AG10803 (cell line): ENCODE data around the gene CSDE1.
"Not testable (repeated sequence)": the region's sequence is repeated elsewhere in the genome, so short reads cannot be mapped to it uniquely, and the experiment has no call there.

ENCODE experiments used
- DNase-seq: peaks from one replicate; pipeline ENCODE4 v3.0.0; 2010; ENCODE audit warnings: low read depth
- H3K4me3 ChIP-seq: 2 replicates; pipeline ENCODE4 v1.5.1; 2011; ENCODE audit warnings: mild to moderate bottlenecking, low read length, control low read depth
- CTCF ChIP-seq: conservative IDR thresholded peaks from 2 replicates; pipeline ENCODE4 v1.5.1; 2011; ENCODE audit warnings: mild to moderate bottlenecking, low read length, control low read depth, inconsistent platforms

CSDE1 gene

GRCh38 chr1:114756009-114756892 is 1.5 kb downstream of the CSDE1 start:
- DNase-seq, result no peak
- TF ChIP-seq CTCF, result no peak
- peak overlapping the region; percentile 100 for H3K4me3 ChIP-seq

GRCh38 chr1:114755006-114755931 is 2.5 kb downstream of the CSDE1 start:
- DNase-seq, result peak; percentile 31
- no peak for TF ChIP-seq CTCF
- H3K4me3 ChIP-seq, result peak overlapping the region; percentile 100

- DNase-seq, H3K4me3 ChIP-seq: not testable (repeated sequence)
Measured at GRCh38 chr1:114753702-114754101, 4.1 kb downstream of the CSDE1 start.

- no peak overlapping the region for H3K4me3 ChIP-seq
- DNase-seq, result no peak
- no peak for TF ChIP-seq CTCF
Measured at GRCh38 chr1:114753143-114753542, 4.6 kb downstream of the CSDE1 start.

GRCh38 chr1:114750780-114751179 is 7.0 kb downstream of the CSDE1 start:
- no peak overlapping the region for H3K4me3 ChIP-seq
- TF ChIP-seq CTCF, result no peak
- no peak for DNase-seq

- no peak overlapping the region for H3K4me3 ChIP-seq
- TF ChIP-seq CTCF, result no peak
- no peak for DNase-seq
Measured at GRCh38 chr1:114749835-114750234, 7.9 kb downstream of the CSDE1 start.

- no peak for TF ChIP-seq CTCF
- no peak for DNase-seq
- H3K4me3 ChIP-seq, result no peak overlapping the region
Measured at GRCh38 chr1:114746450-114747121, 11.2 kb downstream of the CSDE1 start.
